ENCODE results near the gene FNDC10. TPM values are rescaled to one million over a fixed set of nuclear protein-coding genes. Genes with fewer than 3 reads are reported as not detected.

The FNDC10 gene
- total RNA-seq, 4 donors from 2014 or later, result 10.5 to 18.9 (median 13.3) TPM

DNA sequence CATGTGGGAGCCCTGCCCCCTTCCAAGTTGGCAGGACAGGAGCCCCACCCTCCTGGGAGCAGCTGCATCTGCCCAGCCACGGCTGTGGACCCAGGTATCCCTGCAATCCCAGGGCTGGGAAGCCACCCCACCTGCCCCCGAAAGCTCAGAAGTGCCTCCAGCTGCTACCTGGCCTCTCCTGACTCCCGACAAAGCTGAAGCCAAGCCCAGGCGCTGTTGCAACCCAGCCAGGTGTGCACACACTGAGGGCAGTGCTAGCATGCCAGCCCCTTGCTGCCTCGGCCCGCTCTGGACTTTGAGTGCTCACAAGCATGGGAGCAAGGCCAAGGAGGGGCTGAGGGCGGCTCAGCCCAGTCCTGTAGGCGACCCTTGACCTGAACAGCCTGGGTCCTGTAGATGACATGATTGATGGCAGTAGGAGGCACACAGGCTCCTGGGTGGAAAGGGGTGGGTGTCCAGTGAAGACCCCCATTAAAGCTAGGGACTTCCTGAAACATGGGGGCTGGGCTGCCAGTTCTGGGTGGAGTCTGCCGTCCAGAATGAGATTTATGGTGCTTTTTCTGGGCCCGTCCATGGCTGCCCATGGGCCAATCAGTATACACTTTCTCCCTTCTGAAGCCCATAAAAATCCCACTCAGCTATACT lies 22.4 kb downstream of the FNDC10 start:
- TF ChIP-seq CTCF (IDR thresholded peaks at IDR 0.05) (no peak), POLR2A (IDR thresholded peaks at IDR 0.05) (no peak)
- no peak for DNase-seq (ENCODE audit: low spot score in 2 of 2)
- intact Hi-C loops (cut with DNase I; ENCODE audit: low total_unique reads), result no loop called here
- no peak overlapping the region for H3K4me3 ChIP-seq (ENCODE audit: low read depth, poor library complexity, severe bottlenecking)
- WGBS, 2 donors, result 34 to 53% methylated on average over 3 to 7 of the region's 10 CpGs

DNA sequence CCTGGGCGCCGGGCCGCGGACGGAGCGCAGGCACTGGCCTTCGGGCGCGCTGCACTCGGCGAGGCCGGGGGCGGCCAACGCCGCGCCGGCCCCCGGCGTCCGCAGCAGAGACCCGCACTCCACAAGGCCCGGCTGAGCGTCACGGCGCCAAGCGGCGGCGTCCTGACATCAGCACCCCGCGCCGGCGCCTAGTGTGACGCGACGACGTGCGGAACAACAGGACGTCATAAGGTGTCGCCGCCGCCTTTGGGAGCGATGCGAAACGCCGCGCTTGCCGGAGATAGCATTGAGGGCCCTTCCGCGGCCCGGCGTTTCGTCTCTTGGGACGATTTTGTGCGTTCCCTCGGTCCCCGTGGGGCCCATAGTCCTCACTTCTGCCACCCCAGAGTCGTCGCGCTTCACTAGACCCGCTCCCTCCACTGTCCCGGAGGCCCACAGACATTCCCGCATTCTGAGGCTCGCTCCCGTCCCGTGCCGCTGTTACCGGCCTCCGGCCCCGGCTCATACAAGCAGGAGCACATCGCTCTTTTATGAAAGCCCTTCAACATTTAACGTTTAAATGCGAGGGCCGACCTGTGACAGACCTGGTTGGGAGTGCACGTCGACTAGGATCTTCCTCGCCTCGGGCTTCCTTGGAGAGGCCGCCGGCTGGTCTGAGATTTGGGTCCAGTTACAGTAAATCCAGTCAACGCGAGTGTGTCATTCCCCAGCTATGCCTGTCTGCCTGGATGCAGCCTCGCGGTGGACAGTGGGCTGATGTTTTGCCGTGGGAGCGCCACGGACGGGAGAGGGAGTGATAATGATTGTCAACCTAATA lies 25.0 kb downstream of the FNDC10 start, which contains the start of gene SSU72:
Gene SSU72, minus strand, starts transcription at position 143 of the 817 bp plus-strand sequence. CDS start 306 bp downstream, outside the sequence.
- DNase-seq (ENCODE audit: low spot score in 2 of 2), result peak; percentile 90 to 98
- TF ChIP-seq CTCF (IDR thresholded peaks at IDR 0.05) (no peak), POLR2A (IDR thresholded peaks at IDR 0.05) (peak in 1 of 2 donors; percentile 92)
- intact Hi-C loops (cut with DNase I; ENCODE audit: low total_unique reads), result no loop called here
- 1% methylated on average over 28 to 56 of the region's 87 CpGs for WGBS, 2 donors
- peak within 1 kb of the TSS; percentile 100 for H3K4me3 ChIP-seq (ENCODE audit: low read depth, poor library complexity, severe bottlenecking)

DNA sequence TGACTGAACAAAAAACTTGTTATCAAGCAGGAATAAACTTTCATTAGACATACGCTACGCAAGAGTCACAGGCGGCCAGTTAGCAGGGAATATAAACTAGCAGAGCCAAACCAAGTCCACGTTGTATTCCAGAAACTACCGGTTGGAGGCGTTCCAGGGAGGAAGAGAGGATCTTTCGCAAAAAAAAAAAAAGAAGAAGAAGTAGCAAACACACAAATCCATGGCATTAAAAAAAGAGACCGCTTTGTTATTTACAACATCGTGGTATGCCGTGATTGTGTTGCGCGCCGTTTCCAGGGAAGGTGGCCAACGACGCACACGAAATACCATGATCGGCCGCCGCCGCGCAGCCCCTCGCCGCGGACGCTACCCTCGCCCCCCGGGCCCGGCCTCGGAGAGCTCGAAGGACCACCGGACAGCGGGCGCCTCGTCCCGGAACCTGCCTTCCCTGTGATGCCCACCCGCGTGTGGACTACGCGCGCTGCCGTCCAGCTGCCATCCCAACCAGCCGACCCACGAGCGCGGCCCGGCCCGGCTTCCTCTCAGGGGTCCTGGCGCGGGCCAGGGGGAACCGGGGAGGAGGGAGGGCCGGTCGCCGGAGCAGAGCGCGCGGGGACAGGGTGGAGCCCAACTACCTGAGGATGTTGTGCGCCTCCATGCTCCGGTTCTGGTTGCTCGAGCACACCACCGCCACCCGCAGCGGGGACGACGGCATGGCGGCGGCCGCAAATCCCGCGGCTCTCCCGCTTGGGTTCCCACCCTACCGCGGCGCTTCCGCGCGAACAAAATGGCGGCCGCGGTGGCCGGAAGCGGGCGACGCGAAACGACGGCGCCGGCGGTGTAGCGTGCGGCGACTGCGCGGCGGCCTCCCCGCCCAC lies 25.9 kb downstream of the FNDC10 start:
- peak overlapping the region; percentile 100 for H3K4me3 ChIP-seq (ENCODE audit: low read depth, poor library complexity, severe bottlenecking)
- TF ChIP-seq POLR2A (IDR thresholded peaks at IDR 0.05) (no peak), CTCF (IDR thresholded peaks at IDR 0.05) (no peak)
- 0 to 1% methylated on average over 55 to 57 of the region's 96 CpGs for WGBS, 2 donors
- intact Hi-C loops (cut with DNase I; ENCODE audit: low total_unique reads), result no loop called here
- DNase-seq (ENCODE audit: low spot score in 2 of 2), result peak; percentile 34 to 92

DNA sequence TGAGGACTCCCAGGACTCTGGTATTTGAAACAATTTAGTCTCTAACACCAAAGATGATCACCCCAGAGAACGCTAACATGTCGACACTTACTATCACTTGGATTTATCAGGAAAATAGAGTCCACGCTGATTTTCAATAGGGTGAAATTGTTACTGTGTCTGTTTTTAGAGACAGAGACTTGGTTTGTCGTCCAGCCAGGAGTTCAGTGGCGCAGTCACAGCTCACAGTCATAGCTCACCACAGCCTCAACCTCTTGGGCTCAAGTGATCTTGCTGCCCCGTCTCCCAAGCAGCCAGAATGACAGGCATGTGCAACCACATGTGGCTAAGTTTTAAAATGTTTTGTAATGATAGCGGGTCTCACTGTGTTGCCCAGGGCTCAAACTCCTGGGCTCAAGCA lies 30.6 kb downstream of the FNDC10 start:
- no peak for DNase-seq (ENCODE audit: low spot score in 2 of 2)
- no peak overlapping the region for H3K4me3 ChIP-seq (ENCODE audit: low read depth, poor library complexity, severe bottlenecking)
- TF ChIP-seq POLR2A (IDR thresholded peaks at IDR 0.05) (no peak), CTCF (IDR thresholded peaks at IDR 0.05) (no peak)
- intact Hi-C loops (cut with DNase I; ENCODE audit: low total_unique reads), result no loop called here
- 78 to 84% methylated on average over 7 of the region's 7 CpGs for WGBS, 2 donors

- no peak for DNase-seq (ENCODE audit: low spot score in 2 of 2)
- WGBS, 2 donors, result 70 to 78% methylated on average over 10 of the region's 10 CpGs
- intact Hi-C loops (cut with DNase I; ENCODE audit: low total_unique reads), result no loop called here
- H3K4me3 ChIP-seq (ENCODE audit: low read depth, poor library complexity, severe bottlenecking), result no peak overlapping the region
- TF ChIP-seq POLR2A (IDR thresholded peaks at IDR 0.05) (no peak), CTCF (IDR thresholded peaks at IDR 0.05) (no peak)
Measured at GRCh38 chr1:1567891-1568291, 32.0 kb downstream of the FNDC10 start.
